DMS 273 (cell line): ENCODE data around the gene CNOT6.
"Not testable (repeated sequence)": the region's sequence is repeated elsewhere in the genome, so short reads cannot be mapped to it uniquely, and the experiment has no call there.

Experiments
- DNase-seq: peaks from one replicate; lab custom pipeline; 2025; ENCODE audit not compliant: unreplicated experiment; lab: John Stamatoyannopoulos, UW

CNOT6 gene

GRCh38 chr5:180494060-180494509 is at the start of gene CNOT6:
Gene CNOT6, plus strand, starts transcription at chr5:180494379. Its CDS starts 34,898 bp downstream, at chr5:180529277.
- DNase-seq: peak; percentile 97

- DNase-seq: no peak
These were observed 39.4 kb upstream of the CNOT6 start for GRCh38 chr5:180454752-180455151.

- no peak for DNase-seq
These were observed 38.3 kb upstream of the CNOT6 start for GRCh38 chr5:180455872-180456271.

- no peak for DNase-seq
These were observed 37.4 kb upstream of the CNOT6 start for GRCh38 chr5:180456792-180457191.

- not testable (repeated sequence) for DNase-seq
These were observed 35.1 kb upstream of the CNOT6 start for GRCh38 chr5:180458852-180459673.

GRCh38 chr5:180459674-180460142 is 34.5 kb upstream of the CNOT6 start:
- not testable (repeated sequence) for DNase-seq

GRCh38 chr5:180460834-180461233 is 33.3 kb upstream of the CNOT6 start:
- DNase-seq: no peak

GRCh38 chr5:180461303-180461702 is 32.9 kb upstream of the CNOT6 start:
- DNase-seq: no peak

GRCh38 chr5:180463216-180463900 is 30.8 kb upstream of the CNOT6 start:
- DNase-seq: no peak

GRCh38 chr5:180463916-180464602 is 30.1 kb upstream of the CNOT6 start:
- no peak for DNase-seq

- no peak for DNase-seq
These were observed 29.6 kb upstream of the CNOT6 start for GRCh38 chr5:180464603-180464970.

GRCh38 chr5:180465052-180465451 is 29.1 kb upstream of the CNOT6 start:
- DNase-seq: not testable (repeated sequence)

- DNase-seq: no peak
These were observed 27.9 kb upstream of the CNOT6 start for GRCh38 chr5:180466316-180466715.

GRCh38 chr5:180467028-180467975 is 26.9 kb upstream of the CNOT6 start:
- DNase-seq: no peak

- DNase-seq: no peak
These were observed 26.0 kb upstream of the CNOT6 start for GRCh38 chr5:180467989-180468731.

GRCh38 chr5:180468732-180469585 is 25.2 kb upstream of the CNOT6 start:
- DNase-seq: no peak

GRCh38 chr5:180469586-180469865 is 24.7 kb upstream of the CNOT6 start:
- DNase-seq: no peak

GRCh38 chr5:180469866-180470265 is 24.3 kb upstream of the CNOT6 start:
- DNase-seq: no peak

- DNase-seq: no peak
These were observed 23.8 kb upstream of the CNOT6 start for GRCh38 chr5:180470361-180470760.
